HG03064 (cell line): ENCODE data around the gene IAH1.
"Not testable (repeated sequence)": the region's sequence is repeated elsewhere in the genome, so short reads cannot be mapped to it uniquely, and the experiment has no call there.

Experiments
- ATAC-seq: cut with Tn5 transposase; IDR thresholded peaks from one replicate; pipeline ENCODE4 v1.9.1; 2021; ENCODE audit warnings: low read depth; ENCODE audit not compliant: unreplicated experiment

Gene IAH1

GRCh38 chr2:9472511-9472910 lies 1.8 kb upstream of the IAH1 start:
- no peak for ATAC-seq

DNA sequence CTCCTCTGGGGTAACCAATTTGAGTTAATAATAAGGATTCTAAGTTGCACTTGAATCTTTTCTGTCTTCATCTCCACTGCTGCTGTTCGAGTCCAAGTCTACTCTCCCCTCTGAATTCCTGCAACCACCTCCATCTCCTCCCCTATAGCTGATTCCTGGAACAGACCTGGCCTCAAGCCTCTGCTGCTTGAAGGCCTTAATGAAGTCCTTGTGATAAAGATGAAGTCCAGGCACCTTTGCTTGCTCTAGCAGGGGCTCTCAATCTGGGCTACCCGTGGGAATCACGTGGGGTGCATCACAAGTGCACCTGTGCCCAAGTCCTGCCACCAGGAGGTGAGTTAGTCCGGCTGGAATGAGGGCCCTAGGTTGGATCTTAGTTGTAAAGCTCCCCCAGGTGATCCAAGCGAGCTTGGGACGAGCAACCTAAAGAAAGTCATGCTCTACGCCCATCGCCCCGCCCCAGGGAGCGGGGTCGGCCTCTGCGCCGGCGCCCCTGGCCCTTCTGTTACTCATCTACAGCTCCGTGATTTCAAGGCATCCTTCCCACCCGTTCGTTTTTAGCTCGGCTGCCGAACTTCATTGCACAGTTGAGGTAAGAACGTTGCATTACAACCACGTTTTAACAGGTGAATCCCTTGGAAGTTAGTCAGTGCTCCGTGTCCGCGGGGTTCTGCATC lies 905 bp upstream of the IAH1 start:
- no peak for ATAC-seq

DNA sequence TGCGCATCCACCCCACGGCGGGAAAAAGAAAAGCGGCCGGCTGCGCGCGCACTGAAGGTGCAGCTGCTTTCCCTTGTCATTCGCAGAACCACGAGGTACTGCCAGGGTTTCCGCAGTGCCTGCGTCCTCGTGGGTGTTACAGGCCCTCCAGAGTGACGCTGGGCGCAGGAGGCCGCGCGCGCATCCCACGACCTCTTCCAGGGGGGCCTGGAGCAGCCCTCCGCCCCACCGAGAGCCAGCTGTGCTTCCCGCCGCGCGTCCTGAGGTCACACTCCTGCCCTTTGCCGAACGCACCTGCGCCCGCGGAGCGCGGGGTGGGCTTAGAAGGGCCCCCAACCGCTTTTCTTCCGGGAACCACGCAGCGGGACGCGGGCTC lies 378 bp upstream of the IAH1 start:
- peak; percentile 25 for ATAC-seq

GRCh38 chr2:9477914-9478313 lies 3.6 kb downstream of the IAH1 start:
- no peak for ATAC-seq

GRCh38 chr2:9478526-9478925 lies 4.2 kb downstream of the IAH1 start:
- ATAC-seq, result no peak

DNA sequence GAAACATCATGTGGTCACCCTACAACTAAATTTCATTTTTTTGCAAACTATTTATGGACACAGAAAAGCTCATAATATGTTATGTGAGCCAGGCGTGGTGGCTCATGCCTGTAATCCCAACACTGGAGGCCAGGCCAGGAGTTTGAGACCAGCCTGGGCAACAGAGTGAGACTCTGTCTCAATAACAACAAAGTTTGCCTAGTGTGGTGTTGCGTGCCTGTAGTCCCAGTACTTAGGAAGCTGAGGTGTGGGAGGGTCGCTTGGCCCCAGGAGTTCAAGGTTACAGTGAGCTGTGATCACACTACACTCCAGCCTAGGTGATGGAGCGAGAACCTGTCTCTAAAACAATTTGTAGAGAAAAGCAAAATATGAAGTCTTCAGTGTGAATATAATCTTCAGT lies 5.8 kb downstream of the IAH1 start:
- no peak for ATAC-seq

- ATAC-seq, result no peak
These were observed 8.8 kb downstream of the IAH1 start for GRCh38 chr2:9483107-9483506.

DNA sequence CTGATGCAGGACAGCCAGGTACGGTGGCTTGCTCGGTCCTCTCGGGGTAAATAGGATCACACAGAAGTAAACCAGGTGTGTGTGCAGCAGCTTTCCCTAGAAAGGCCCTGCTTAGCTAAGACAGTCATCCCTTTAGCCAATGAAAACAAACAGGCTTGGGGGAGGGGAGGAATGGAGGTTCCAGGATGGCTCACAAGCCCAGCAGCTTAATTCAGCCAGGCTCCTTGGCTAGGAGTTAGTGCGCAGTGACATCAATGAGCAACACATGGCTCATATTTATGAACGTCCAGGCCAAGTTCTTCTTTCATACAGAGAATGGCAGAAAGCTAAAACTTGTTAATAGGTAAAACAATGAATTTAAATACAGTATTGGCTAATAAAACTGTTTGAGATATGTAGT lies 10.2 kb downstream of the IAH1 start:
- ATAC-seq, result no peak

DNA sequence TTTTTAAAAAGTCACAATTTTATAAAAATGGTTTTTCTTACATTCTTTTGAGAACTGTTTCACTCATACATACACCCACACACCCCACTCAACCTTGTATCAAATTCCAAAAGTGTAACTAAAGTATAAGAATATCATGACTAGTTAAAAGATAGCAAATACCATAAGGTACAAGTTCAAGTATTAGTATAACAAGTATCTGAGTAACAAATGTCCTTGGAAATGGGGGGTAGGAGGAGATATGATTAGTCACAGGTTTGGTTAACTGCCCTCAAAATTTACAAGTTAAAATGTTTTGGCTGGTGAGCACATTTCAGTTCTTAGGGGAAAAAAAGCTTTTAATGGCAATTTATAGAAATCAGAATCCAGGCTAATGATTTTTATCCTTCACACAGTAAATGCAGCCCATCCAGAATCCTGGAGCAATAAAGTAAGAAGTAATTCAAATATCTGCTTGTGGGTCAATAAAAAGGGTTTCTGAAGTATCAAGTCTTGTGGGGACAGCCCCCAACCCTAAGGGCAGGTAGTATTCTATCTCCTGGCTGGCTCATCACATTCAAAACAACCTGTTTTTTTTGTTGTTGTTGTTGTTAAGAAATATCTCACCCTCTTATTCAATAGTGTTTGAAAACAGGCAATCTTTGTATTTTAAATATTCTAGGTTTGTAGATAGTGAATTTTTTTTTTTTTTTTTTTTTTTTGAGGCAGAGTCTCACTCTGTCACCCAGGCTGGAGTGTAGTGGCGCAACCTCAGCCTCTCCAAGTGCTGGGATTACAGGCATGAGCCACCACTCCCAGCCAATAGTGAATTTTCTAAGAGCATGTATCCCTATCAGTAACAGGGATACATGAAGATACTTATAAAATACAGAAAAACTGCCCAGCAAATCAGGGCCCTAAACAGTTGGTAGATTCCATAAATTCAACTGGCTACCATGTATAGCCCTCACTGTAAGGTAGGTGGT lies 14.5 kb downstream of the IAH1 start:
- ATAC-seq, result no peak

- ATAC-seq, result no peak
These were observed 16.4 kb downstream of the IAH1 start for GRCh38 chr2:9490789-9491188.

DNA sequence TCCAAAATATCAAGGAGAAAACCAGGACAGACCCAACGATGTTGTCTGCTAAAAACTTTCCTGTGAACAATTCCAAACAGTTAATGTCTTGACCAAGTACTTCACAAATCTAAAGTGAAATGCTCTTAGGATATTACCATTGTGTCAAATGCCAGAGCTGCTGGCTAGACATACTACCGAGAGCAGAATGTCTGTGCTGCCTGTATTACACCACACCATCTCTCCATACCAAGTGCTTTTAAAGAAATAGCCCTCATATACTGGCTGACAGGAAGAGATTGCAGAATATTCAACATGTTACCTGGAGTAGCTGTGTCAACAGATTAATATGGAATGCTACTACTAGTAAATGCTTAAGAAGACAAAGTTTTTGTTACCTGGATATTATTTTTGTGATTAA lies 18.6 kb downstream of the IAH1 start:
- ATAC-seq, result no peak

GRCh38 chr2:9493478-9493877 lies 19.1 kb downstream of the IAH1 start:
- ATAC-seq, result no peak

DNA sequence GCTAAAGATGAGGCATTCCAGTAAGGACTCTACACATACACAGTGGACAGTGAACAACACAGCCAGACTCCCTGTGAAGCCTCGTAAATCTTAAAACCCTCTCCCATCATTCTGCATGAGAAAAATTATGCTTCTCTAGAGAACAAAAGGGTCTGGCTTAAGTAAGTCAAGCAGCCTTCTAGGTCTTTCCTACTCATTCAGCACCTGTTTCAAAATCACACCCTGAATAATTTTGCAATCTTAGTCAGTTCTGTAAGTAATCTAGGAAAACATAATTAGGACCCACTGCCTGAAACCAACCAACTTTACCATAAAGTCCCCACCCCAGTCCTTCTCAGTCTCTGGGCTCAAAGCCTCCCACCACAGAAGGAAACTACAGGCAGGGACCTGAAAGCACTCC lies 19.7 kb downstream of the IAH1 start:
- ATAC-seq, result no peak

GRCh38 chr2:9497017-9497416 lies 22.7 kb downstream of the IAH1 start:
- no peak for ATAC-seq

- ATAC-seq, result no peak
These were observed 23.9 kb downstream of the IAH1 start for GRCh38 chr2:9498210-9498609.

DNA sequence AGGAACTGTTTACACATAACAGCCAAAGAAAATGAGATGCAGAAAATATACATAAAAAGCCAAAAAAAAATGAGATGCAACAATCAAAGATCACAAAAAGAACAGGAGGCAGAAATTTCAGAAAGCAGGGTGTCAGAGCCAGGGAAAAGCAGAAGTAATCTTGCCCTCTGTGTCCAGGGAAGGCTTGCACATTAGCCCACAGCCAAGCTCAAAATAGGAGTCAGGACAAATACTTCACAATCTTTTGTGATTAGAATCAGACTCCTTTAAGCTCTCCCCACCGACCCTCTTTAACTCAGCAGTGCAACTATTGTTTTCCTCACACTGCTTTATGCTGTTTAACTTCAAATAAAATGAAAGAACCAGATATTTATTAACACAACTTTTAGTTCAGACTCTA lies 34.6 kb downstream of the IAH1 start:
- no peak for ATAC-seq

DNA sequence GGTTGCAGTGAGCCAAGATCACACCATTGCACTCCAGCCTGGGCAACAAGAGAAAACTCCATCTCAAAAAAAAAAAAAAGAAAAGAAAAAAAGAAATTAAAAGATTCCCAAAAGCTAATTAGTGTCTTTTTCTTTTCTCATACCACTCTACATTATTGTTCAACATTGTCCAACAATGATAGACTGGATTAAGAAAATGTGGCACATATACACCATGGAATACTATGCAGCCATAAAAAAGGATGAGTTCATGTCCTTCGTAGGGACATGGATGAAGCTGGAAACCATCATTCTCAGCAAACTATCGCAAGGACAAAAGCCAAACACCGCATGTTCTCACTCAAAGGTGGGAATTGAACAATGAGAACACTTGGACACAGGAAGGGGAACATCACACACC lies 39.6 kb downstream of the IAH1 start:
- ATAC-seq, result not testable (repeated sequence)

- ATAC-seq, result no peak
These were observed 42.9 kb downstream of the IAH1 start for GRCh38 chr2:9517118-9517782.

- ATAC-seq, result no peak
These were observed 43.8 kb downstream of the IAH1 start for GRCh38 chr2:9518163-9518562.

GRCh38 chr2:9518780-9519179 lies 44.4 kb downstream of the IAH1 start:
- no peak for ATAC-seq

GRCh38 chr2:9519250-9519649 lies 44.9 kb downstream of the IAH1 start:
- ATAC-seq, result no peak
